NCI-H2196 (cell line): ENCODE measurements around the gene ADAMTS9.

ENCODE experiments used
- DNase-seq: peaks from one replicate; lab custom pipeline; 2025; ENCODE audit not compliant: unreplicated experiment; lab: John Stamatoyannopoulos, UW

Gene ADAMTS9, protein sequence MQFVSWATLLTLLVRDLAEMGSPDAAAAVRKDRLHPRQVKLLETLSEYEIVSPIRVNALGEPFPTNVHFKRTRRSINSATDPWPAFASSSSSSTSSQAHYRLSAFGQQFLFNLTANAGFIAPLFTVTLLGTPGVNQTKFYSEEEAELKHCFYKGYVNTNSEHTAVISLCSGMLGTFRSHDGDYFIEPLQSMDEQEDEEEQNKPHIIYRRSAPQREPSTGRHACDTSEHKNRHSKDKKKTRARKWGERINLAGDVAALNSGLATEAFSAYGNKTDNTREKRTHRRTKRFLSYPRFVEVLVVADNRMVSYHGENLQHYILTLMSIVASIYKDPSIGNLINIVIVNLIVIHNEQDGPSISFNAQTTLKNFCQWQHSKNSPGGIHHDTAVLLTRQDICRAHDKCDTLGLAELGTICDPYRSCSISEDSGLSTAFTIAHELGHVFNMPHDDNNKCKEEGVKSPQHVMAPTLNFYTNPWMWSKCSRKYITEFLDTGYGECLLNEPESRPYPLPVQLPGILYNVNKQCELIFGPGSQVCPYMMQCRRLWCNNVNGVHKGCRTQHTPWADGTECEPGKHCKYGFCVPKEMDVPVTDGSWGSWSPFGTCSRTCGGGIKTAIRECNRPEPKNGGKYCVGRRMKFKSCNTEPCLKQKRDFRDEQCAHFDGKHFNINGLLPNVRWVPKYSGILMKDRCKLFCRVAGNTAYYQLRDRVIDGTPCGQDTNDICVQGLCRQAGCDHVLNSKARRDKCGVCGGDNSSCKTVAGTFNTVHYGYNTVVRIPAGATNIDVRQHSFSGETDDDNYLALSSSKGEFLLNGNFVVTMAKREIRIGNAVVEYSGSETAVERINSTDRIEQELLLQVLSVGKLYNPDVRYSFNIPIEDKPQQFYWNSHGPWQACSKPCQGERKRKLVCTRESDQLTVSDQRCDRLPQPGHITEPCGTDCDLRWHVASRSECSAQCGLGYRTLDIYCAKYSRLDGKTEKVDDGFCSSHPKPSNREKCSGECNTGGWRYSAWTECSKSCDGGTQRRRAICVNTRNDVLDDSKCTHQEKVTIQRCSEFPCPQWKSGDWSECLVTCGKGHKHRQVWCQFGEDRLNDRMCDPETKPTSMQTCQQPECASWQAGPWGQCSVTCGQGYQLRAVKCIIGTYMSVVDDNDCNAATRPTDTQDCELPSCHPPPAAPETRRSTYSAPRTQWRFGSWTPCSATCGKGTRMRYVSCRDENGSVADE (N-terminal part only)

DNA sequence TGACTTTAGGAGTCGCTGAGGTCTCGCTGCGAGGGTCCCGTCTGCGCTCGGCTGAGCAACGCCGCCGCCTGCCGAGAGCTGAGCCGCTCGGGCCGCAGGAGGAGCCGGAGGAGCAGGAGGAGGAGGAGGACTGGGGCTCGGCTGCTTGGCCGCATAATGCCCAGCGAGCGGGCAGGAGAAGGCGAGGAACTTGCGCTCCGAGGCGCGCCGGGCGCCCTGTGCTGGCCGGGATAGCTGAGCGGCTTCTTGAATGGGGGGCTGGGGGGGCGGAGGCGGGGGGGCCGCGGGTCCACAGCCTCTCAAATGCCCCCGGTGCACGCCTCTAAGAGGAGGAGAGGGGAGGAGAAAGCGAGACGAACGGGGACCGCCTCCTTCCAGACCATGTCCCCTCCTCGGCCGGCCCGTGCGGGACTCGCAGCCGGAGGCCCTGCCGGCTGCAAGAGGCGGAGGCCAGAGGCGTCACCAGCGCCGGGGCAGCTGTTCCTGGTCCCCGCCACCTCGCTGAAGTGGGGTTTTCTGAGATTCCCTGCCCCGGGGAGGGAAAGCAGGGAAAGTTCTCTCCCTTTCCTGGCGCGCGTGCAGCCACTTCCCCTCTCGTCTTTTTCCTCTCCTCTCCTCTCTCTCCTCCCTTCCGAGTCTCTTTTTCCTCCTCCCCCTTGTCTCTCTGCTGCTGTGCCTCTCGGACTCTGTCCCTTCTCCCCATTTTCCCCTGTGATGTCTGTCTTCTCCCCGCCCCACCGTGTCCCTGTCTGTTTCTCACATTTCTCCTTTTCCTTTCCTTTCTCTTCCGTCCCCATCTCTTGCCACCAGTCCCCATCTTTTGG lies at the start of gene ADAMTS9:
Gene ADAMTS9 (minus strand): TSS at position 220 of the 824 bp plus-strand sequence. CDS start 343 bp downstream, outside the sequence.
- no peak for DNase-seq

GRCh38 chr3:64732576-64732975 lies 44.8 kb upstream of the ADAMTS9 start:
- no peak for DNase-seq

- DNase-seq: no peak
Measured at GRCh38 chr3:64730681-64731080, 42.9 kb upstream of the ADAMTS9 start.

GRCh38 chr3:64728994-64729393 lies 41.2 kb upstream of the ADAMTS9 start:
- DNase-seq: no peak

DNA sequence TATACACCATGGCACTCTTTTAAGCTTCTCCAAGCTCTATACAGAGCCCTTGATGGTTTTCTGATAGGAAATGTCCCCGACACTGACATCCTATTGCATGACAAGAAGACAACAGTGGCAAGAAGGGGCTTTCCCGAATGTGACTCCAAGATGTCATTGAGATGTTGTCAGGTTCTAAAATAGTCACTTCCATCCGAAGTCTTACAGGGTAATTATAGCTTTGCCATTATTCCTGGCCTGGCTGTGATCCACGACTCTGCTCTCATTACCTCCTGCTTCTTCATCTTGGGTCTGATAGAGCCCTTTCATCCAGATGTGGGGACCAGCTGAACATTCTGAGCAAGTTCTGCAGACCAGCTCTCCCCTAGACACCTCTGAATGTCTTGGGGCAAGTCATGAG lies 40.6 kb upstream of the ADAMTS9 start:
- DNase-seq: no peak

- no peak for DNase-seq
Measured at GRCh38 chr3:64726414-64727090, 38.8 kb upstream of the ADAMTS9 start.

DNA sequence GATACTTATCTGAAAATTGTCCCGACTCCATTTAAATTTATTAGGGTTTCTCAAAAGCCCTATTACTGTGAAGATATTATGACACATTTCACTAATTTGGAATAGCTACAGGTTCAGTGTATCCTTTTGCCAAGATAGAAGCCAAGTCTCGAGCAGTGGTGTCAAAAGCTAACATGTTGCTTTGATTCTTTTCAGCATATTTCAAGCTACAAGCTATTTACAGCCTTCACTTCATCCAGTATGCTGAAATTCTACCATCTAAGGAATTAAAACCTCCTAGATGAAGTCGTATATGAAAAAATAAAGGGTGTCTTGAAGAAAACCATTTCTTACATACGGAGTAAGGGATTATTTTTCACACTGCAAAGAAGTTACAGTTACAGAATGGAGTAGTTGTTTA lies 31.2 kb upstream of the ADAMTS9 start:
- DNase-seq: no peak

- no peak for DNase-seq
Measured at GRCh38 chr3:64717872-64718613, 30.2 kb upstream of the ADAMTS9 start.

DNA sequence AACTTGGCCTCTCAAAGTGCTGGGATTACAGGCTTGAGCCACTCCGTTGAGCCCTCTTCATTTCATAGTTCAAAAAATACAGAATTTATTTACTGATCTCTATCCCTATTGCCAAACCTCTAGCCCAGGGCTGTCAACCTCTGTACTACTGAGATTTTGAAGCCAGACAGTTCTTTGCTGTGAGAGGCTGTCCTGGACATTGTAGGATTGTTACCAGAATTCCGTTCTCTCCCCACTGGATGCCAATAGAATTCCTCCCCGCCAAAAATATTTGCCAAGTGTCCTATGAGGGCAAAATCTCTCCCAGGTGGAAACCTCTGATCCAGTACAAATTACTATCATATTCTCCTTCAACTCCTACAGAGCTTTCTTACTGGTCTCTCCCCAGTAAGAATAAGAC lies 29.6 kb upstream of the ADAMTS9 start:
- no peak for DNase-seq

DNA sequence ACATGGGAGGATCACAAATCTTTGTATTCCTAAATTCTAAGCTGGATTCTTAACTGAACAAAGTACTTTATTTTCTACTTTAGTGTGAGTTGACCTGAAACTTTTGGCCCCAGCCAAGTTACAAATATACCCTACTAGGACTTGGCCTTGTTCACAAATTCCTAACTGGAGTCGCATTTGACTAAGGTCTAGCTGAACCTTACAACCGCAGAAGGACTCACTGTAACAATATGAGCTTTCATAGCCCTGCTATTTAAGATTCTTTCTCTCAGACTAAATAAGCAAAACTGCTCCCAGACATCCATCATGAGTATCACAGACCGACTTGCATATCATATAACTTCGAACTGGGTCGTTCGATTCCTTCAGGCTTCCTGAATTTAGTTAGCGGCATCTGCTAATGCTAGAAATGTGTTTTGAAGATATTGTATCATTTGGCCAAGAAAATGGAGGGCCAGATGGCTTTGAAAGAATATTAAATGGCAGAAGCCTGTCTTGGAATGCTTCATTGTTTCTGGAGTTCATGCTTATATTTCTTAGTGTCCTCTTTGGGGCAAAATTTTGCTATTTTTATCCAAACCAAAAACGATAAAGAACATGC lies 28.4 kb upstream of the ADAMTS9 start:
- no peak for DNase-seq

- no peak for DNase-seq
Measured at GRCh38 chr3:64715211-64715982, 27.6 kb upstream of the ADAMTS9 start.

GRCh38 chr3:64708456-64708855 lies 20.7 kb upstream of the ADAMTS9 start:
- no peak for DNase-seq

GRCh38 chr3:64705946-64706345 lies 18.1 kb upstream of the ADAMTS9 start:
- no peak for DNase-seq

DNA sequence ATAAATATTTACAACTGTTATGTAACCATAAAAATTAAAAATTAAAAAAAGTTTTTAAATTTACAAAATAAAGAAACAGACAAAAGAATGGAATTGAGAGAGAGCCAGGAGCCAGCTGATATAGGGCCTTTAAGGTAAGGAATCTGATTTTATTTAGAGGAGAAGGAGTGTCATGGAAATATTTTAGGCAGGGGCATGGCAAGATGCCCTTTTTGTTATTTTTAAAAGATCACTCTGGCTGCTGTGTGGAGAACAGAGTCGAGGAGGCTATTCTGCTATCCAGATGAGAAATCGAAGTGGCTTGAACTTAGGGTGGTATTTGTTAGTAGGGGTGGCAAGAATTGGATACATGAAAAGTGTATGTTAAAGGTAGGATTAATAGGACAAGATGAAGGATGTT lies 9.1 kb upstream of the ADAMTS9 start:
- no peak for DNase-seq

DNA sequence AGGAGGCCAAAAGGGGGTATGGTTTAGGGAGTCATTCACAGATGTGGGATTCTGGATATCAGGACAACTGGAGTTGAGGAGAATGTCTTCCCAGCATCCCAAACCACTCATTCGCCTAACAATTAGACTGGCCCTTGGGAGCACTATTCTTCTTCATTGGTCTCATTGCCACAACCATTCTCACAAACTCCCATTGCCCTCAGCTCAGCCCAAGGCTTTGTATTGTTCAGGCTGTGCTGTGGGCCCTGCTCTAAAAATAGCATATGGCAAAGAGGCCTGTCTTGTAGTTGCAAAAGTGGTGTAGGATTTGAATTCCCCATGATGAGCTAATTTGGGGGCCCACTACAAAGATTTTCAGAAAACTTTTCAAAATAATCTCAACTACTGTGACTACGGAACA lies 6.3 kb upstream of the ADAMTS9 start:
- no peak for DNase-seq

- no peak for DNase-seq
Measured at GRCh38 chr3:64693031-64693430, 5.2 kb upstream of the ADAMTS9 start.

DNA sequence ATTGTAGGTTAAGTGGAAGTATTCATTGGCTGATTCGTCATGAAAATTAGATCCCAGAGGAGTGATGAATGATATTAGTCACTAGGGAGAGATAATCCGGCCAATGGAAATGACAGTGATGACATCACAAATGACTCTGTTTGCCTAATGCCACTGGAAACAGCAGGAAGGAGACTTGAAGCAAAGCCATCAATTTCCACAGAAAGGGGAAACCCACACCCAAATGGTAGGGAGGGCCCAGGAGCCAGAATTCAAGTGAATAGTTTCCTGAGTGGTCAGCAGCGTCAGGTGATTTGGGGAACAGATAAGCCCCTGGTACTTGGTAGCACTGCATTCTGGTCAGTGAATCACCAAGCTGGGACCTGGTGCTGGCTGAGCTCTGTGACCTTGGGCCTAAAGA lies 3.3 kb upstream of the ADAMTS9 start:
- DNase-seq: no peak
